Dedifferentiated amniotic fluid mesenchymal stem cell (primary cell): ENCODE measurements around the gene RYR2.

Source experiments
- DNase-seq: peaks from one replicate; pipeline ENCODE4 v3.0.0-alpha.2; 2016; ENCODE audit errors: extremely low spot score

Gene RYR2

GRCh38 chr1:237197470-237198425, 155.8 kb downstream of the RYR2 start:
- no peak for DNase-seq

- no peak for DNase-seq
Measured at GRCh38 chr1:237199026-237199425, 157.0 kb downstream of the RYR2 start.

- no peak for DNase-seq
Measured at GRCh38 chr1:237201155-237201554, 159.2 kb downstream of the RYR2 start.

- DNase-seq: no peak
Measured at GRCh38 chr1:237204841-237205240, 162.9 kb downstream of the RYR2 start.

GRCh38 chr1:237205400-237206064, 163.5 kb downstream of the RYR2 start:
- DNase-seq: no peak

GRCh38 chr1:237206065-237206414, 164.1 kb downstream of the RYR2 start:
- DNase-seq: no peak

- no peak for DNase-seq
Measured at GRCh38 chr1:237211031-237211430, 169.0 kb downstream of the RYR2 start.

GRCh38 chr1:237211540-237211939, 169.6 kb downstream of the RYR2 start:
- DNase-seq: no peak

- no peak for DNase-seq
Measured at GRCh38 chr1:237219751-237220642, 178.0 kb downstream of the RYR2 start.

GRCh38 chr1:237223419-237223818, 181.4 kb downstream of the RYR2 start:
- DNase-seq: no peak

- DNase-seq: no peak
Measured at GRCh38 chr1:237226177-237226944, 184.4 kb downstream of the RYR2 start.

GRCh38 chr1:237227476-237227875, 185.5 kb downstream of the RYR2 start:
- DNase-seq: no peak

- no peak for DNase-seq
Measured at GRCh38 chr1:237228421-237228820, 186.4 kb downstream of the RYR2 start.

GRCh38 chr1:237229333-237229732, 187.3 kb downstream of the RYR2 start:
- no peak for DNase-seq

GRCh38 chr1:237232501-237232900, 190.5 kb downstream of the RYR2 start:
- no peak for DNase-seq

GRCh38 chr1:237235091-237235490, 193.1 kb downstream of the RYR2 start:
- DNase-seq: no peak

GRCh38 chr1:237237721-237238120, 195.7 kb downstream of the RYR2 start:
- DNase-seq: no peak

- no peak for DNase-seq
Measured at GRCh38 chr1:237239248-237239647, 197.3 kb downstream of the RYR2 start.

GRCh38 chr1:237241038-237241437, 199.1 kb downstream of the RYR2 start:
- no peak for DNase-seq

- DNase-seq: no peak
Measured at GRCh38 chr1:237244778-237245177, 202.8 kb downstream of the RYR2 start.

- DNase-seq: no peak
Measured at GRCh38 chr1:237247442-237247841, 205.5 kb downstream of the RYR2 start.
